ENCODE data around the gene FALEC.

Gene FALEC

GRCh38 chr1:150544204-150544603 lies 28.7 kb downstream of the FALEC start:
- Histone ChIP-seq H3K4me2 (ENCODE audit: low read length, poor library complexity, severe bottlenecking) (no peak overlapping the region), H4K8ac (ENCODE audit: low read length) (no peak overlapping the region), H3K27me3 (ENCODE audit: control insufficient read depth in 1 of 2, insufficient read depth in 1 of 2, low read length in 2 of 2) (no peaks in the 10 kb centered on the region), H3K23ac (ENCODE audit: low read length in 2 of 2) (no peak overlapping the region), H3K14ac (ENCODE audit: low read length in 2 of 2) (no peak overlapping the region), H2BK5ac (ENCODE audit: low read depth, low read length, poor library complexity, severe bottlenecking) (no peak overlapping the region), H2BK12ac (ENCODE audit: low read length in 2 of 2) (no peak overlapping the region), H3K4me1 (ENCODE audit: control insufficient read depth, insufficient read depth, low read depth, low read length) (peaks cover 7% of the 10 kb centered on the region), H3K4me3 (ENCODE audit: insufficient read depth in 1 of 2, low read depth in 1 of 2, low read length in 2 of 2) (peak overlapping the region in 1 of 2 experiments; percentile 27), H2BK120ac (ENCODE audit: low read depth, low read length) (no peak overlapping the region), H2BK15ac (ENCODE audit: low read depth, poor library complexity, severe bottlenecking) (no peak overlapping the region), H3K18ac (ENCODE audit: low read depth in 1 of 2, low read length in 2 of 2) (no peak overlapping the region), H3K27ac (ENCODE audit: low read length, poor library complexity, severe bottlenecking) (no peak overlapping the region), H3K9ac (ENCODE audit: low read length) (peak overlapping the region; percentile 68), H3K79me1 (replicated peaks; ENCODE audit: low read length, poor library complexity, severe bottlenecking) (no peaks in the 10 kb centered on the region), H2AK5ac (ENCODE audit: low read length, severe bottlenecking) (no peak overlapping the region), H2AFZ (ENCODE audit: low read depth, low read length) (no peak overlapping the region), H3K9me3 (ENCODE audit: control insufficient read depth, low read length) (no peaks in the 10 kb centered on the region), H3K4ac (ENCODE audit: low read depth in 1 of 2, low read length in 2 of 2) (no peak overlapping the region), H4K91ac (ENCODE audit: low read length) (no peak overlapping the region), H3K36me3 (ENCODE audit: control insufficient read depth in 1 of 2, insufficient read depth in 2 of 2, low read depth in 1 of 2, low read length in 2 of 2) (no peaks in the 10 kb centered on the region)
- peak; percentile 35 for DNase-seq
- WGBS, result 100% methylated on average over 1 of the region's 3 CpGs

DNA sequence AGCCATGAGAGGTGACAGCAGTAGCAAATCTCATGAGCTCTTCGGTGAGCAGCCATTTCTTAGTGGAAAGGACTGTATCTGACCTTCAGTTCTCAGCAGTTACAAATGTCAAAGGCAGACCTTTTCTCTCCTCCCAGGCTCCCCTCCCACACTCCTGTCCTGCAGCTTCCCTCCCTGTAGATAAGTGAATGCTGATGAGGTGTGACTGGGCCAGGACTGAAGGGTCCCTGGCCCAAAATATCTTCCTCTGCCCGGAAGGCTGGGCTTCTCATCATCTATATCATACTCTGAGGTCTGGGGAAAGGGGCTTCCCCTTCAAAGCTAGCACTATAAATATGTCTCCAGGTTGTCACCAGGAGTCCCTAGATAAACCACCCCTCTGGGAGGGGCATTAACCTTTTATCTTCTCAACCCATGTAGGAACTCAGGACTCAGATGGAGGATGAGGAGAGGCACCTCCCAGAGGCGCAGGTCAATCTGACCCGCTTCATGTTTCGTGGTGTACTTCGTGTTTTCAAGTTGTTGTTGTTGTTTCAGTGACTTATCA lies 30.0 kb downstream of the FALEC start:
- no peak overlapping the region for H2BK15ac ChIP-seq (ENCODE audit: low read depth, poor library complexity, severe bottlenecking)
- 53% methylated on average over 2 of the region's 6 CpGs for WGBS

GRCh38 chr1:150546294-150546937 lies 30.9 kb downstream of the FALEC start:
- H3K18ac ChIP-seq (ENCODE audit: low read depth in 1 of 2, low read length in 2 of 2), result no peak overlapping the region
- H3K4ac ChIP-seq (ENCODE audit: low read depth in 1 of 2, low read length in 2 of 2), result no peak overlapping the region
- H4K8ac ChIP-seq (ENCODE audit: low read length), result no peak overlapping the region
- no peaks in the 10 kb centered on the region for H3K79me1 ChIP-seq (replicated peaks; ENCODE audit: low read length, poor library complexity, severe bottlenecking)
- 96% methylated on average over 16 of the region's 16 CpGs for WGBS
- H2BK120ac ChIP-seq (ENCODE audit: low read depth, low read length), result no peak overlapping the region
- no peak overlapping the region for H3K4me3 ChIP-seq (ENCODE audit: insufficient read depth in 1 of 2, low read depth in 1 of 2, low read length in 2 of 2)
- H3K14ac ChIP-seq (ENCODE audit: low read length in 2 of 2), result no peak overlapping the region
- H3K9me3 ChIP-seq (ENCODE audit: control insufficient read depth, low read length), result no peaks in the 10 kb centered on the region
- H4K91ac ChIP-seq (ENCODE audit: low read length), result no peak overlapping the region
- H2BK5ac ChIP-seq (ENCODE audit: low read depth, low read length, poor library complexity, severe bottlenecking), result no peak overlapping the region
- no peak for DNase-seq
- H3K27me3 ChIP-seq (ENCODE audit: control insufficient read depth in 1 of 2, insufficient read depth in 1 of 2, low read length in 2 of 2), result no peaks in the 10 kb centered on the region
- H3K4me1 ChIP-seq (ENCODE audit: control insufficient read depth, insufficient read depth, low read depth, low read length), result peaks cover 13% of the 10 kb centered on the region
- H3K36me3 ChIP-seq (ENCODE audit: control insufficient read depth in 1 of 2, insufficient read depth in 2 of 2, low read depth in 1 of 2, low read length in 2 of 2), result no peaks in the 10 kb centered on the region
- H3K9ac ChIP-seq (ENCODE audit: low read length), result no peak overlapping the region
- H3K4me2 ChIP-seq (ENCODE audit: low read length, poor library complexity, severe bottlenecking), result no peak overlapping the region
- H2AFZ ChIP-seq (ENCODE audit: low read depth, low read length), result no peak overlapping the region
- no peak overlapping the region for H3K23ac ChIP-seq (ENCODE audit: low read length in 2 of 2)
- no peak overlapping the region for H2BK15ac ChIP-seq (ENCODE audit: low read depth, poor library complexity, severe bottlenecking)
- no peak overlapping the region for H2AK5ac ChIP-seq (ENCODE audit: low read length, severe bottlenecking)
- H3K27ac ChIP-seq (ENCODE audit: low read length, poor library complexity, severe bottlenecking), result no peak overlapping the region
- no peak overlapping the region for H2BK12ac ChIP-seq (ENCODE audit: low read length in 2 of 2)

More for the DNA sequence above, 30.0 kb downstream of the FALEC start:
- Histone ChIP-seq H2AK5ac (ENCODE audit: low read length, severe bottlenecking) (no peak overlapping the region), H2AFZ (ENCODE audit: low read depth, low read length) (no peak overlapping the region), H3K9ac (ENCODE audit: low read length) (no peak overlapping the region), H3K14ac (ENCODE audit: low read length in 2 of 2) (no peak overlapping the region), H3K4me2 (ENCODE audit: low read length, poor library complexity, severe bottlenecking) (no peak overlapping the region), H3K36me3 (ENCODE audit: control insufficient read depth in 1 of 2, insufficient read depth in 2 of 2, low read depth in 1 of 2, low read length in 2 of 2) (no peaks in the 10 kb centered on the region), H3K27me3 (ENCODE audit: control insufficient read depth in 1 of 2, insufficient read depth in 1 of 2, low read length in 2 of 2) (no peaks in the 10 kb centered on the region), H3K79me1 (replicated peaks; ENCODE audit: low read length, poor library complexity, severe bottlenecking) (no peaks in the 10 kb centered on the region), H4K8ac (ENCODE audit: low read length) (no peak overlapping the region), H2BK5ac (ENCODE audit: low read depth, low read length, poor library complexity, severe bottlenecking) (no peak overlapping the region), H2BK120ac (ENCODE audit: low read depth, low read length) (no peak overlapping the region), H3K9me3 (ENCODE audit: control insufficient read depth, low read length) (no peaks in the 10 kb centered on the region), H4K91ac (ENCODE audit: low read length) (no peak overlapping the region), H3K27ac (ENCODE audit: low read length, poor library complexity, severe bottlenecking) (no peak overlapping the region), H3K23ac (ENCODE audit: low read length in 2 of 2) (no peak overlapping the region), H3K4me3 (ENCODE audit: insufficient read depth in 1 of 2, low read depth in 1 of 2, low read length in 2 of 2) (no peak overlapping the region), H3K18ac (ENCODE audit: low read depth in 1 of 2, low read length in 2 of 2) (no peak overlapping the region), H3K4me1 (ENCODE audit: control insufficient read depth, insufficient read depth, low read depth, low read length) (peaks cover 13% of the 10 kb centered on the region), H3K4ac (ENCODE audit: low read depth in 1 of 2, low read length in 2 of 2) (no peak overlapping the region), H2BK12ac (ENCODE audit: low read length in 2 of 2) (no peak overlapping the region)
- peak; percentile 31 for DNase-seq

DNA sequence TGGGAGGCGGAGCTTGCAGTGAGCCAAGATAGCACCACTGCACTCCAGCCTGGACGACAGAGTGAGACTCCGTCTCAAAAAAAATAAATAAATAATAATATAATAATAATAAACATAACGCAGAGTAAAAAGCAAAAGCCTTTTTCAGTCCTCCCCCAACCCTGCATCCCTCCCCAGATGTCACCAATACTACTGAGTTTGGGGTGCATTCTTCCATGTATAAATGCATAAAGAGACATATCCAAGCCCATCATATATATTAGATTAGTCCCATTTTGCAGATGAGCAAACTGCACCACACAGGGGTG lies 32.7 kb downstream of the FALEC start:
- H3K36me3 ChIP-seq (ENCODE audit: control insufficient read depth in 1 of 2, insufficient read depth in 2 of 2, low read depth in 1 of 2, low read length in 2 of 2), result no peaks in the 10 kb centered on the region
- H3K4me3 ChIP-seq (ENCODE audit: insufficient read depth in 1 of 2, low read depth in 1 of 2, low read length in 2 of 2), result peak overlapping the region in 1 of 2 experiments; percentile 79
- H4K8ac ChIP-seq (ENCODE audit: low read length), result peak overlapping the region; percentile 84
- no peak overlapping the region for H4K91ac ChIP-seq (ENCODE audit: low read length)
- H2BK5ac ChIP-seq (ENCODE audit: low read depth, low read length, poor library complexity, severe bottlenecking), result no peak overlapping the region
- H3K79me1 ChIP-seq (replicated peaks; ENCODE audit: low read length, poor library complexity, severe bottlenecking), result no peaks in the 10 kb centered on the region
- peaks cover 24% of the 10 kb centered on the region for H3K4me1 ChIP-seq (ENCODE audit: control insufficient read depth, insufficient read depth, low read depth, low read length)
- no peak overlapping the region for H3K4ac ChIP-seq (ENCODE audit: low read depth in 1 of 2, low read length in 2 of 2)
- H3K18ac ChIP-seq (ENCODE audit: low read depth in 1 of 2, low read length in 2 of 2), result peak overlapping the region in 1 of 2 experiments; percentile 81
- no peak overlapping the region for H2BK15ac ChIP-seq (ENCODE audit: low read depth, poor library complexity, severe bottlenecking)
- no peak overlapping the region for H2BK12ac ChIP-seq (ENCODE audit: low read length in 2 of 2)
- no peak for DNase-seq
- WGBS, result no CpG with 5 or more reads among the region's 4 CpGs
- peak overlapping the region; percentile 95 for H3K4me2 ChIP-seq (ENCODE audit: low read length, poor library complexity, severe bottlenecking)
- peak overlapping the region; percentile 89 for H3K9ac ChIP-seq (ENCODE audit: low read length)
- no peaks in the 10 kb centered on the region for H3K27me3 ChIP-seq (ENCODE audit: control insufficient read depth in 1 of 2, insufficient read depth in 1 of 2, low read length in 2 of 2)
- no peaks in the 10 kb centered on the region for H3K9me3 ChIP-seq (ENCODE audit: control insufficient read depth, low read length)
- H2BK120ac ChIP-seq (ENCODE audit: low read depth, low read length), result peak overlapping the region; percentile 73
- no peak overlapping the region for H3K14ac ChIP-seq (ENCODE audit: low read length in 2 of 2)
- no peak overlapping the region for H2AFZ ChIP-seq (ENCODE audit: low read depth, low read length)
- no peak overlapping the region for H3K27ac ChIP-seq (ENCODE audit: low read length, poor library complexity, severe bottlenecking)
- H2AK5ac ChIP-seq (ENCODE audit: low read length, severe bottlenecking), result no peak overlapping the region
- no peak overlapping the region for H3K23ac ChIP-seq (ENCODE audit: low read length in 2 of 2)
